Subcutaneous adipose tissue (tissue), 4 donors: ENCODE measurements around the gene EMP1. TPM values are rescaled to one million over a fixed set of nuclear protein-coding genes. Genes with fewer than 3 reads are reported as not detected.

Experiments
- total RNA-seq, 4 donors: library from RNA; depleted of rRNA; stranded (reverse); fragments of >200 nt; gene quantifications; one replicate each; pipeline ENCODE4 v1.1.0, GENCODE V29; 2016
- TF ChIP-seq, protein P1 (sequence below): fragments of 450-650 bp; IDR thresholded peaks from one replicate; pipeline ENCODE4 v1.5.1; 2016; ENCODE audit warnings: low read depth, mild to moderate bottlenecking, control low read depth, antibody characterized with exemption, moderate library complexity

EMP1 gene
- total RNA-seq, 4 donors from 2014 or later = 583 to 987 (median 676) TPM

DNA sequence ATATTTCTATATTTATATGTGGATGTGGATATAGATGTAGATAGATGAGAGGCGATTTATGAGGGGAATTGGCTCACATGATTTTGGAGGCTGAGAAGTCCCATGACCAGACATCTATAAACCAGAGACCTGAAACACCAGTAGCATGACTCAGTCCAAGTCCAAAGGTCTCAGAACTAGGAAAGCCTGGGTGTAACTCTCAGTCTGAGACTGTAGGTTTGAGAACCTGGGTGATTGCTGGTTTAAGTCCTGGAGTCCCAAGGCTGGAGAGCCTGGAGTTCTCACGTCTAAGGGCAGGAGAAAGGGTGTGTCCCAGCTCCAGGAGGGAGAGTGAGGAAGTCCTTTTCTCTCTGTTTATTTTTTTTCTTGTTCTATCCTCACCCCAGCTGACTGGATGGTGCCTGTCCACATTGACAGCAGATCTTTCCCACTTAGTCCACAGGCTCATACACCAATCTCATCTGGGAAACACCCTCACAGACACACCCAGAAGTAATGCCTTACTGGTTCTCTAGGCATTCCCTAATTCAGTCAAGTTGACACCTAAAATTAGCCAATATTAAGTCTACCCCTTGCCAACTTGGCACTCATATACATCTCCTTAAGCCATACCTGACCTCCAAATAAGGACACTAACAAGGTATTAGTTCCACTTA, 45.4 kb downstream of the EMP1 start:
- TF ChIP-seq, protein P1, sequence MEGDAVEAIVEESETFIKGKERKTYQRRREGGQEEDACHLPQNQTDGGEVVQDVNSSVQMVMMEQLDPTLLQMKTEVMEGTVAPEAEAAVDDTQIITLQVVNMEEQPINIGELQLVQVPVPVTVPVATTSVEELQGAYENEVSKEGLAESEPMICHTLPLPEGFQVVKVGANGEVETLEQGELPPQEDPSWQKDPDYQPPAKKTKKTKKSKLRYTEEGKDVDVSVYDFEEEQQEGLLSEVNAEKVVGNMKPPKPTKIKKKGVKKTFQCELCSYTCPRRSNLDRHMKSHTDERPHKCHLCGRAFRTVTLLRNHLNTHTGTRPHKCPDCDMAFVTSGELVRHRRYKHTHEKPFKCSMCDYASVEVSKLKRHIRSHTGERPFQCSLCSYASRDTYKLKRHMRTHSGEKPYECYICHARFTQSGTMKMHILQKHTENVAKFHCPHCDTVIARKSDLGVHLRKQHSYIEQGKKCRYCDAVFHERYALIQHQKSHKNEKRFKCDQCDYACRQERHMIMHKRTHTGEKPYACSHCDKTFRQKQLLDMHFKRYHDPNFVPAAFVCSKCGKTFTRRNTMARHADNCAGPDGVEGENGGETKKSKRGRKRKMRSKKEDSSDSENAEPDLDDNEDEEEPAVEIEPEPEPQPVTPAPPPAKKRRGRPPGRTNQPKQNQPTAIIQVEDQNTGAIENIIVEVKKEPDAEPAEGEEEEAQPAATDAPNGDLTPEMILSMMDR = no peak

DNA sequence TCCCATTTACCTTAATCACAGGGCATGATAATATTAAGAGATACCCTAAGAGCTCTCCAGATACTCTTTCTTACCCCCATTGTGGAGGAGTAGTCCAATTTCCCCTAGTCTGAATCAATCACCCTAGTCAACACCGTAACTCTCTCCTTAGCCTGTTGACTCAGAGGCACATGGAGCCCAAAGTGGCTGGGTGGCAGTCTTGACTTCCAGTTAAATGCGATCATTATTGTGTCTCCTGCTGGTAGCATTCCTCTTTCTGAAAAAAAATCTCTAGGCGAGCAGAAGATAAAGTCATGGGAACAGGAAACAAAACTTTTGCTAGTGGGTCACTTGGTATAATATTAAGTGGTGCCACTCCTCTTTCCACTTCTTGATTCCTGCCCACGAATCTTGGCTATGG, 46.4 kb downstream of the EMP1 start:
- TF ChIP-seq, protein P1 = no peak

DNA sequence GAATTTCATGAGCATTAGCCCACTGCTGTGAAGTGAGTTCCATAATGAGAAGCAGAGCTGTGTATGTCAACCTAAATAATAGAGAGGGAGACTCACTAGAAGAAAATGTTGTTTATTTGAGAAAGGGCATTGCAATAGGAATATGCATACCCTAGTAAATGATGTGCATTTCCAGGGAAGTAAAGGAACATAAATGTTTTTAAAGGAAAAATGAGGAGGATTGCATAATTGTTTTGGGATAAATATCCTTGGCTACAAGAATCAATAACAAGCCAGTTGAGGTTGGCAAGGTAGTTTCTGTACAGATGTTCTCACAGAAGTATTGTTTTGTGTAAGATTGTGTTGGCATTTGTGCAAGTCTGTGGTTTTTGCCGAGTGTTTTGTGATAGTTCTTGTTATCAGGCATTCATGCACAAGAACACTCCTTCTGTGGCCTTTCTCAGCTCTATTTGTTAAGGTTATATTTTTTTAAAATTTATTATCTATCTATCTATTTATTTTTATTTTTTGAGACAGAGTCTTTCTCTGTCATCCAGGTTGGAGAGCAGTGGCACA, 47.1 kb downstream of the EMP1 start:
- TF ChIP-seq, protein P1 = no peak

DNA sequence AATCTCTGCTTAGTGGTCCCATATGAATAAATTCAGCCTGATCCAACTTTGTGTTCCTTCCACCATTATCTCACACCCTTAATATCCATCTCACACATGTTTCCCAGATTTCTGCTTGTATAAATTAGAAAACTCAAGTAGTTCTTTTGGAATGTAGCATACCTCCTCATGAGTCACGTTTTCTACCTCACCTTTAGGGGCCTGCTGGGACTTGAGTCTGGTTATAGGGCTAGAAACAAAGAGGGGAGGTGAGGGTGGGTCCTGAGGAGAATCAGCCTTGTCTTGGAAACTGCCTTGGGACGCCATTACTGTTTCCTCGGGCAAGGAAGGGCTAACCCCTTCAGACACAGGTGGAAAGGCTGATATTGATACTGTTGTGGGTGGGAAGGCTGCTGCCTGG, 51.1 kb downstream of the EMP1 start:
- TF ChIP-seq, protein P1 = no peak

DNA sequence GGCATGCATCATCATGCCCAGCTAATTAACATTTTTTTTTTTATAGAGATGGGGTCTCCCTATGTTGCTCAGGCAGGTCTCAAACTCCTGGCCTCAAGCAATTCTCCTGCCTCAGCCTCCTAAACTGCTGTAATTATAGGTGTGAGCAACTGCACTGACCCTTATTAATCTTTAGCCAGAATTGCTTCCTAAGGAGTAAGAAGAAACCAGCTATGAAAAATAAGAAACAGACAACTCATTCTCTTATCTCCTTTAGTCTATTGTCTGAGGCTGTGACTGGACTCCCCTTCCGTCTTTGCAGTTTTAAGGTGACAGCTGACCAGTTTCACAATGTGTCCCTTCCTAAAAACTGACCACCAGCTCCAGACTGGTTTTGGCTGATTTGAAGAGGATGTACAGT, 52.4 kb downstream of the EMP1 start:
- TF ChIP-seq, protein P1 = no peak

DNA sequence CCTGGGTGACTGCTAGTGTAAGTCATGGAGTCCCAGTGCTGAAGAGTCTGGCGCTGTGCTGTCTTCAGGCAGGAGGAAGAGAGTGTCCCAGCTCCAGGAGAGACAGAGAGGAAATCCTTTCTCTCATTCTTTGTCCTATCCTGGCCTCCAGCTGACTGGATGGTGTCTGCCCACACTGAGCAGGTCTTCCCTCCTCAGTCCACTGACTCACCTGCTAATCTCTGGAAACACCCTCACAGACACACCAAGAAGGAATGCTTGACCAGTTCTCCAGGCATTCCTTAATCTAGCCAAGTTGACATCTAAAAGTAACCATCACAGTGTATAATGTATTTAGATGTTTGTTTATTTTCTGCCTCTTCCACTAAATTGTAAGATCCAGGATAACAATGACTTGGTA, 53.9 kb downstream of the EMP1 start:
- TF ChIP-seq, protein P1 = no peak

DNA sequence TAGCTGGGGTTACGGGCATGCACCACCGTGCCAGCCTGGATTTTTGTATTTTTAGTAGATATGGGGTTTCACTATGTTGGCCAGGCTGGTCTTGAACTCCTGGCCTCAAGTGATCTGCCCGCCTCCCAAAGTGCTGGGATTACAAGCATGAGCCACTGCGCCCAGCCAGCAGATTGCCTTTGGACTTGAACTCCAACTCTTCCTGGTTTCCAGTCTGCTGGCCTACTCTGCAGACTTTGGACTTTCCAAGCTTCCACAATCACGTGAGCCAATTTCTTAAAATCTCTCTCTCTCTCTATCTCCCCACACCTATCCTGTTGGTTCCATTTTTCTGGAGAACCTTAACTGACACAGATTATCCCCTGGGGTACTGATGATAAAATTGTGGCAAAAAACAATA, 55.0 kb downstream of the EMP1 start:
- TF ChIP-seq, protein P1 = no peak
